H1 (cell line): Measurements from ENCODE around the gene OXSR1. TPM values are rescaled to one million over a fixed set of nuclear protein-coding genes. Genes with fewer than 3 reads are reported as not detected.

Source experiments
- CTCF ChIA-PET: fragments of 300-600 bp; sonication (Branson Sonifier 250); formaldehyde crosslinking; loops from one replicate; lab custom pipeline; 2021; ENCODE audit not compliant: partially characterized antibody; lab: Charles Lee
- POLR2A ChIA-PET: fragments of 300-600 bp; sonication (Branson Sonifier 250); formaldehyde crosslinking; loops from one replicate; lab custom pipeline; 2021; ENCODE audit warnings: inconsistent platforms; ENCODE audit not compliant: partially characterized antibody; lab: Charles Lee
- DNase-seq, 2 experiments: peaks; one replicate each; pipeline versions ENCODE4 v3.0.0 to v3.0.0-alpha.2; 2010 to 2022; ENCODE audit warnings: low spot score in 2 of 2, low read depth in 1 of 2, mixed read lengths in 1 of 2
- FAIRE-seq: peaks from 2 replicates; lab custom pipeline; 2011; peaks lifted over from hg19 to GRCh38; lab: Jason Lieb, UNC
- H2AFZ ChIP-seq: 2 replicates; pipeline ENCODE4 v1.8.1; 2012; ENCODE audit warnings: low read length, inconsistent platforms
- H2AK5ac ChIP-seq: 2 replicates; pipeline ENCODE4 v1.6.1; 2013; ENCODE audit warnings: low read depth, low read length
- H2BK120ac ChIP-seq: replicated peaks from 2 replicates; pipeline ENCODE3; 2013; ENCODE audit warnings: low read depth, low read length, inconsistent platforms
- H2BK12ac ChIP-seq: 2 replicates; pipeline ENCODE4 v1.6.1; 2013; ENCODE audit warnings: low read depth, low read length
- H2BK15ac ChIP-seq: 2 replicates; pipeline ENCODE4 v1.6.1; 2013; ENCODE audit warnings: low read length
- H2BK20ac ChIP-seq: 2 replicates; pipeline ENCODE4 v1.6.1; 2013; ENCODE audit warnings: low read length
- H2BK5ac ChIP-seq: 2 replicates; pipeline ENCODE4 v1.6.1; 2013; ENCODE audit warnings: low read depth, low read length
- H3K14ac ChIP-seq: 2 replicates; pipeline ENCODE4 v1.6.1; 2013; ENCODE audit warnings: inconsistent platforms; ENCODE audit not compliant: insufficient read length
- H3K18ac ChIP-seq: 2 replicates; pipeline ENCODE4 v1.6.1; 2013; ENCODE audit warnings: low read length; ENCODE audit errors: extremely low read depth
- H3K23ac ChIP-seq: 2 replicates; pipeline ENCODE4 v1.6.1; 2013; ENCODE audit warnings: inconsistent platforms; ENCODE audit not compliant: insufficient read length
- H3K23me2 ChIP-seq: 2 replicates; pipeline ENCODE4 v1.6.1; 2013; ENCODE audit warnings: low read depth, low read length
- H3K27ac ChIP-seq: 2 replicates; pipeline ENCODE4 v1.6.1; 2011; ENCODE audit warnings: low read depth, low read length, inconsistent platforms
- H3K27me3 ChIP-seq, 4 experiments: replicated peaks in 1 of 4; 1 replicate in 1 of 4; 2 replicates in 3 of 4; pipeline versions ENCODE4 v1.6.1 to v1.8.1; 2011 to 2013; ENCODE audit warnings: low read length in 3 of 4, mild to moderate bottlenecking in 3 of 4, inconsistent platforms in 2 of 4, mixed read lengths in 2 of 4, moderate library complexity in 1 of 4; ENCODE audit not compliant: control insufficient read depth in 3 of 4, insufficient read depth in 3 of 4; ENCODE audit errors: extremely low read depth in 1 of 4
- H3K36me3 ChIP-seq, 4 experiments: 2 replicates each; pipeline versions ENCODE4 v1.6.1 to v1.8.1; 2011 to 2013; ENCODE audit warnings: mild to moderate bottlenecking in 4 of 4, low read length in 3 of 4, moderate library complexity in 2 of 4, control low read depth in 1 of 4, inconsistent platforms in 1 of 4; ENCODE audit not compliant: insufficient read depth in 4 of 4, control insufficient read depth in 2 of 4
- H3K4ac ChIP-seq: replicated peaks from 2 replicates; pipeline ENCODE3; 2013; ENCODE audit warnings: low read length, low read depth, mixed read lengths, inconsistent platforms; ENCODE audit not compliant: insufficient read length
- H3K4me1 ChIP-seq, 4 experiments: replicated peaks in 1 of 4; 1 replicate in 1 of 4; 2 replicates in 3 of 4; pipeline versions ENCODE4 v1.6.1 to v1.8.1; 2011 to 2013; ENCODE audit warnings: low read length in 3 of 4, inconsistent platforms in 2 of 4, mixed read lengths in 1 of 4; ENCODE audit not compliant: insufficient read depth in 4 of 4, control insufficient read depth in 3 of 4
- H3K4me2 ChIP-seq, 2 experiments: 2 replicates each; pipeline versions ENCODE4 v1.6.1 to v1.8.1; 2011 to 2013; ENCODE audit warnings: low read depth in 2 of 2, low read length in 2 of 2, control low read depth in 1 of 2, inconsistent platforms in 1 of 2, mild to moderate bottlenecking in 1 of 2; ENCODE audit not compliant: insufficient read depth in 1 of 2
- H3K4me3 ChIP-seq, 4 experiments: fragments of 200-600, 300-600 bp in 1 of 4; sonication (generic), shearing (Covaris generic), sonication (Bioruptor Twin) in 1 of 4; 2 replicates each; pipeline versions ENCODE4 v1.5.1 to v1.8.1; 2011 to 2016; ENCODE audit warnings: low read length in 4 of 4, low read depth in 3 of 4, control low read depth in 2 of 4, inconsistent platforms in 2 of 4, mild to moderate bottlenecking in 2 of 4, mixed read lengths in 1 of 4, moderate library complexity in 1 of 4; ENCODE audit not compliant: insufficient read depth in 2 of 4; ENCODE audit errors: extremely low read depth in 1 of 4
- H3K56ac ChIP-seq: replicated peaks from 2 replicates; pipeline ENCODE3; 2013; ENCODE audit warnings: low read depth, mild to moderate bottlenecking, mixed read lengths, low read length, inconsistent platforms; ENCODE audit not compliant: insufficient read length
- H3K79me1 ChIP-seq: 2 replicates; pipeline ENCODE4 v1.6.1; 2013; ENCODE audit warnings: low read depth, low read length, control low read depth
- H3K79me2 ChIP-seq, 2 experiments: 2 replicates each; pipeline versions ENCODE4 v1.6.1 to v1.8.1; 2012 to 2013; ENCODE audit warnings: low read length in 2 of 2, mild to moderate bottlenecking in 2 of 2, inconsistent platforms in 1 of 2; ENCODE audit not compliant: insufficient read depth in 2 of 2, control insufficient read depth in 1 of 2
- H3K9ac ChIP-seq, 4 experiments: replicated peaks in 1 of 4; 1 replicate in 1 of 4; 2 replicates in 3 of 4; pipeline versions ENCODE4 v1.6.1 to v1.8.1; 2011 to 2013; ENCODE audit warnings: low read depth in 3 of 4, low read length in 3 of 4, control low read depth in 2 of 4, mild to moderate bottlenecking in 2 of 4, moderate library complexity in 2 of 4, inconsistent platforms in 1 of 4; ENCODE audit errors: extremely low read depth in 1 of 4
- H3K9me3 ChIP-seq, 2 experiments: 2 replicates each; pipeline versions ENCODE4 v1.6.1 to v1.8.1; 2012 to 2013; ENCODE audit warnings: mild to moderate bottlenecking in 2 of 2, moderate library complexity in 2 of 2, control low read depth in 1 of 2, inconsistent platforms in 1 of 2, low read depth in 1 of 2, low read length in 1 of 2, mixed read lengths in 1 of 2; ENCODE audit not compliant: insufficient read depth in 2 of 2
- H4K20me1 ChIP-seq, 2 experiments: replicated peaks in 1 of 2; 2 replicates each; pipeline versions ENCODE3 to v1.8.1; 2011 to 2013; ENCODE audit warnings: inconsistent platforms in 2 of 2, low read length in 2 of 2, mild to moderate bottlenecking in 1 of 2; ENCODE audit not compliant: insufficient read depth in 2 of 2, control insufficient read depth in 1 of 2
- H4K5ac ChIP-seq: 2 replicates; pipeline ENCODE4 v1.6.1; 2013; ENCODE audit warnings: low read length, low read depth, mixed read lengths, inconsistent platforms; ENCODE audit not compliant: insufficient read length
- H4K8ac ChIP-seq: 2 replicates; pipeline ENCODE4 v1.8.0; 2013; ENCODE audit warnings: mild to moderate bottlenecking, moderate library complexity, low read length, inconsistent platforms; ENCODE audit not compliant: insufficient read depth; ENCODE audit errors: extremely low read depth
- H4K91ac ChIP-seq: replicated peaks from 2 replicates; pipeline ENCODE3; 2013; ENCODE audit warnings: low read length, mixed read lengths, inconsistent platforms; ENCODE audit not compliant: insufficient read length
- FOSL1 ChIP-seq: IDR thresholded peaks from 2 replicates; pipeline ENCODE4 v1.6.1; 2011; ENCODE audit warnings: mild to moderate bottlenecking, low read depth, low read length, moderate library complexity; ENCODE audit not compliant: insufficient read depth
- HDAC2 ChIP-seq, 2 experiments: fragments of 300-600 bp in 1 of 2; sonication (generic) in 1 of 2; IDR thresholded peaks; 2 replicates each; pipeline ENCODE4 v1.6.1; 2011 to 2012; ENCODE audit warnings: low read depth in 2 of 2, low read length in 2 of 2, mild to moderate bottlenecking in 2 of 2, moderate library complexity in 2 of 2, borderline replicate concordance in 1 of 2, inconsistent platforms in 1 of 2
- RAD21 ChIP-seq, 2 experiments: IDR thresholded peaks in 1 of 2; conservative IDR thresholded peaks in 1 of 2; 2 replicates each; pipeline ENCODE4 v1.6.1; 2011; ENCODE audit warnings: low read depth in 2 of 2, low read length in 2 of 2, improper control_type of control experiment in 1 of 2, inconsistent platforms in 1 of 2, mild to moderate bottlenecking in 1 of 2, moderate library complexity in 1 of 2
- RBBP5 ChIP-seq: IDR thresholded peaks from 2 replicates; pipeline ENCODE4 v1.7.1; 2012; ENCODE audit warnings: low read depth, mild to moderate bottlenecking, inconsistent platforms, low read length, moderate library complexity, borderline replicate concordance
- polyA plus RNA-seq, 7 experiments: library from polyadenylated mRNA; depleted of rRNA in 3 of 7; stranded (reverse) in 5 of 7; unstranded in 2 of 7; fragments of >200 nt in 5 of 7; fragments of 200-250 nt in 2 of 7; gene quantifications; 1 replicate in 5 of 7; 2 replicates in 1 of 7; 4 replicates in 1 of 7; pipeline versions ENCODE4 v1.2.1 to v1.2.3, GENCODE V29; 2011 to 2013; ENCODE audit warnings: missing spikeins in 2 of 7, mixed read lengths in 2 of 7
- total RNA-seq: library from RNA; stranded (reverse); fragmentation: NEBNext Ultra II Directional; extraction: Animal tissue kit (Norgen Biotek cat#: 25700); gene quantifications from 2 replicates; pipeline ENCODE4 v1.2.1, GENCODE V29; 2021

The OXSR1 gene
- total and polyA plus RNA-seq, 2 of the 8 experiments (the other 6 are each of a cell fraction or from before 2014, with no cell fraction given), result 25.1 to 47.0 TPM

DNA sequence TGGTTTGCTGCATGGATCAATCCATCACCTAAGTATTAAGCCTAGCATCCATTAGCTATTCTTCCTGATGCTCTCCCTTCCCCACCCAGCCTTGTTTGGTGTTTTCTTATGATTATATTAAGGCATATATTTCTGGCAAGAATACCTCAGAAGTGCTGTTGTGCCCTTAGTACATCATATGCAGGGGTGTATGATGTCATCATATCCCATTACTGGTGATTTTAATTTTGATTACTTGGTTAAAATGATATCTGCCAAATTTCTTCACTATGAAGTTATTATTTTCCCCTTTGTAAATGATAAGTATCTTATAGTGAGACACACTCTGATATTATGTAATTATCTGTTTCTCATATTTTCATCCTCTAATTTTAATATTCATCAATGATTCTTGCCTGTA, 132.2 kb downstream of the OXSR1 start:
- FAIRE-seq, result no peak
- no peak for TF ChIP-seq RBBP5
- no peak for TF ChIP-seq HDAC2 (IDR thresholded peaks at IDR 0.05; ENCODE audit: borderline replicate concordance in 1 of 2, low read depth in 2 of 2, low read length in 2 of 2)
- no peak for TF ChIP-seq RAD21 (IDR thresholded peaks at IDR 0.05 in 1 of 2, conservative IDR thresholded peaks at IDR 0.05 in 1 of 2; ENCODE audit: low read depth in 2 of 2, low read length in 2 of 2)
- no peak for TF ChIP-seq FOSL1

More for the DNA sequence above, 132.2 kb downstream of the OXSR1 start:
- no peak overlapping the region for H2BK12ac ChIP-seq
- H3K56ac ChIP-seq, result no peak overlapping the region
- H3K4ac ChIP-seq, result no peak overlapping the region
- H2BK15ac ChIP-seq, result no peak overlapping the region
- no peak overlapping the region for H4K8ac ChIP-seq
- H3K27ac ChIP-seq, result no peak overlapping the region
- no peaks in the 10 kb centered on the region for H3K9me3 ChIP-seq
- no peak overlapping the region for H3K9ac ChIP-seq
- H2AK5ac ChIP-seq, result no peak overlapping the region
- no peak overlapping the region for H3K18ac ChIP-seq
- H3K4me2 ChIP-seq, result no peak overlapping the region
- H3K4me3 ChIP-seq, result no peak overlapping the region
- H3K79me2 ChIP-seq, result no peaks in the 10 kb centered on the region
- no peaks in the 10 kb centered on the region for H4K20me1 ChIP-seq
- no peak overlapping the region for H4K91ac ChIP-seq
- no peaks in the 10 kb centered on the region for H3K36me3 ChIP-seq
- no peaks in the 10 kb centered on the region for H3K27me3 ChIP-seq
- H3K14ac ChIP-seq, result no peak overlapping the region
- CTCF ChIA-PET, result interaction anchor here (0.7 to 4.7 kb wide), 24 partner anchors 9 to 365 kb away, joined by 3 to 41 read pairs (median 5); partner anchors contain the start of genes SLC22A14 and XYLB
- POLR2A ChIA-PET, result interaction anchor here (1.2 to 1.4 kb wide), 3 partner anchors 133 to 198 kb away, joined by 3 to 5 read pairs (median 3); partner anchors contain the start of genes EXOG and OXSR1
- no peak for DNase-seq
- H3K23me2 ChIP-seq, result no peaks in the 10 kb centered on the region
- H2BK20ac ChIP-seq, result no peak overlapping the region
- H4K5ac ChIP-seq, result no peak overlapping the region
- no peak overlapping the region for H3K23ac ChIP-seq
- no peak overlapping the region for H2BK120ac ChIP-seq
- H2BK5ac ChIP-seq, result no peak overlapping the region
- no peaks in the 10 kb centered on the region for H3K79me1 ChIP-seq
- H2AFZ ChIP-seq, result no peak overlapping the region
- no peaks in the 10 kb centered on the region for H3K4me1 ChIP-seq
